Peyer's patch (tissue), 4 donors: ENCODE data around the gene SLC24A4. TPM values are rescaled to one million over a fixed set of nuclear protein-coding genes. Genes with fewer than 3 reads are reported as not detected.

ENCODE experiments used
- DNase-seq, 3 donors: peaks; one replicate each; pipeline ENCODE4 v3.0.0-alpha.2; 2017 to 2019
- H3K27ac ChIP-seq, 4 donors: fragments of 200-600 bp; sonication (generic); one replicate each; pipeline ENCODE4 v1.5.1; 2016 to 2019
- H3K27me3 ChIP-seq, 2 donors: fragments of 200-600 bp; sonication (generic); one replicate each; pipeline ENCODE4 v1.5.1; 2019
- H3K36me3 ChIP-seq, 3 donors: fragments of 200-600 bp; sonication (generic); one replicate each; pipeline ENCODE4 v1.5.1; 2016 to 2019
- H3K4me1 ChIP-seq, 4 donors: fragments of 200-600 bp; sonication (generic); one replicate each; pipeline ENCODE4 v1.5.1; 2016 to 2019
- H3K4me3 ChIP-seq, 4 donors: fragments of 200-600 bp; sonication (generic); 1 replicate in 3 of 4; 2 replicates in 1 of 4; pipeline ENCODE4 v1.5.1; 2016 to 2019; ENCODE audit warnings: mild to moderate bottlenecking in 1 of 4
- H3K9me3 ChIP-seq, 4 donors: fragments of 200-600 bp; sonication (generic); one replicate each; pipeline ENCODE4 v1.5.1; 2016 to 2019; ENCODE audit warnings: mild to moderate bottlenecking in 1 of 4
- CTCF ChIP-seq, 6 experiments: fragments of 450-650 bp in 4 of 6; fragments of 200-600 bp in 2 of 6; sonication (generic) in 1 of 6; IDR thresholded peaks; one replicate each; pipeline ENCODE4 v1.5.1; 2017 to 2019; ENCODE audit warnings: antibody characterized with exemption in 6 of 6, mild to moderate bottlenecking in 3 of 6, moderate library complexity in 1 of 6
- POLR2A ChIP-seq, 2 donors: fragments of 450-650 bp; IDR thresholded peaks; one replicate each; pipeline ENCODE4 v1.5.1; 2017; ENCODE audit warnings: antibody characterized with exemption in 2 of 2, mild to moderate bottlenecking in 2 of 2, moderate library complexity in 2 of 2
- total RNA-seq, 4 donors: library from RNA; depleted of rRNA; stranded (reverse); fragments of >200 nt; gene quantifications; one replicate each; pipeline ENCODE4 v1.1.0, GENCODE V29; 2016

Gene SLC24A4
- total RNA-seq, 4 donors from 2014 or later = 0.18 to 1.7 (median 0.54) TPM; not detected in 1

- Histone ChIP-seq H3K36me3 (no peaks in the 10 kb centered on the region), H3K9me3 (no peaks in the 10 kb centered on the region), H3K4me1 (no peaks in the 10 kb centered on the region), H3K4me3 (no peak overlapping the region), H3K27me3 (no peaks in the 10 kb centered on the region), H3K27ac (no peak overlapping the region)
- no peak for DNase-seq
- no peak for TF ChIP-seq POLR2A (IDR thresholded peaks at IDR 0.05)
- no peak for TF ChIP-seq CTCF (IDR thresholded peaks at IDR 0.05)
Observed at GRCh38 chr14:92309968-92310530, 12.9 kb upstream of the SLC24A4 start.

GRCh38 chr14:92310776-92311375, 12.1 kb upstream of the SLC24A4 start:
- no peaks in the 10 kb centered on the region for H3K4me1 ChIP-seq
- no peak for DNase-seq
- H3K9me3 ChIP-seq = no peaks in the 10 kb centered on the region
- no peak overlapping the region for H3K27ac ChIP-seq
- H3K27me3 ChIP-seq = no peaks in the 10 kb centered on the region
- no peaks in the 10 kb centered on the region for H3K36me3 ChIP-seq
- TF ChIP-seq POLR2A (IDR thresholded peaks at IDR 0.05) (no peak), CTCF (IDR thresholded peaks at IDR 0.05) (no peak)
- H3K4me3 ChIP-seq = no peak overlapping the region

GRCh38 chr14:92314182-92314581, 8.8 kb upstream of the SLC24A4 start:
- H3K4me1 ChIP-seq = no peaks in the 10 kb centered on the region
- DNase-seq = no peak
- no peaks in the 10 kb centered on the region for H3K9me3 ChIP-seq
- H3K27ac ChIP-seq = no peak overlapping the region
- H3K36me3 ChIP-seq = no peaks in the 10 kb centered on the region
- no peaks in the 10 kb centered on the region for H3K27me3 ChIP-seq
- no peak for TF ChIP-seq CTCF (IDR thresholded peaks at IDR 0.05)
- no peak for TF ChIP-seq POLR2A (IDR thresholded peaks at IDR 0.05)
- no peak overlapping the region for H3K4me3 ChIP-seq

GRCh38 chr14:92315050-92315805, 7.7 kb upstream of the SLC24A4 start:
- Histone ChIP-seq H3K27me3 (no peaks in the 10 kb centered on the region), H3K9me3 (no peaks in the 10 kb centered on the region), H3K4me1 (no peaks in the 10 kb centered on the region), H3K4me3 (no peak overlapping the region), H3K36me3 (no peaks in the 10 kb centered on the region), H3K27ac (no peak overlapping the region)
- no peak for DNase-seq
- no peak for TF ChIP-seq CTCF (IDR thresholded peaks at IDR 0.05)
- no peak for TF ChIP-seq POLR2A (IDR thresholded peaks at IDR 0.05)

GRCh38 chr14:92316176-92316575, 6.8 kb upstream of the SLC24A4 start:
- no peak for DNase-seq

More at GRCh38 chr14:92316176-92316575, 6.8 kb upstream of the SLC24A4 start:
- Histone ChIP-seq H3K9me3 (no peaks in the 10 kb centered on the region), H3K27ac (no peak overlapping the region), H3K36me3 (no peaks in the 10 kb centered on the region), H3K4me3 (no peak overlapping the region), H3K27me3 (no peaks in the 10 kb centered on the region), H3K4me1 (no peaks in the 10 kb centered on the region)
- TF ChIP-seq CTCF (IDR thresholded peaks at IDR 0.05) = no peak
- TF ChIP-seq POLR2A (IDR thresholded peaks at IDR 0.05) = no peak
